ENCODE results near the gene FN1. TPM values are rescaled to one million over a fixed set of nuclear protein-coding genes. Genes with fewer than 3 reads are reported as not detected.
A peak's percentile ranks its signal among the peaks of the same experiment; 100 is the strongest.

FN1 gene
- total RNA-seq, 1 experiment from 2014 or later = 102 TPM

DNA sequence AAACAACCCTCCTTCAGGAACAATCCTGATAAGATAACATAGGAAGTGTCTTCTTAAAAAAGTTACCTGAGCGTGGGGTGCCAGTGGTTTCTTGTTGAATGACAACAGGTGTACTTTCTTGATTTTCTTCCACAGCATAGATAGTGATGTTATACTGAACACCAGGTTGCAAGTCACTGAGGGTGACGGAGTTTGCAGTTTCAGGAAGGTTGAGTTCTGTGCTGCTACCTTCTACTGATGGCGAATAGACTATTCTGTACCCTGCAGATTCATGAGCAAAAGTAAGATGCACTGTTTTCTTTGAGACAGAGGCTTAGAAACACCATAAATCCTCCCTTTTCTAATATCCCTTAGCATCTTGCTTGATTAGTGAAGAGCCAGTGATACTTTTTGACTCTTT, 28.8 kb downstream of the FN1 start (continued):
- TF ChIP-seq, protein P1, sequence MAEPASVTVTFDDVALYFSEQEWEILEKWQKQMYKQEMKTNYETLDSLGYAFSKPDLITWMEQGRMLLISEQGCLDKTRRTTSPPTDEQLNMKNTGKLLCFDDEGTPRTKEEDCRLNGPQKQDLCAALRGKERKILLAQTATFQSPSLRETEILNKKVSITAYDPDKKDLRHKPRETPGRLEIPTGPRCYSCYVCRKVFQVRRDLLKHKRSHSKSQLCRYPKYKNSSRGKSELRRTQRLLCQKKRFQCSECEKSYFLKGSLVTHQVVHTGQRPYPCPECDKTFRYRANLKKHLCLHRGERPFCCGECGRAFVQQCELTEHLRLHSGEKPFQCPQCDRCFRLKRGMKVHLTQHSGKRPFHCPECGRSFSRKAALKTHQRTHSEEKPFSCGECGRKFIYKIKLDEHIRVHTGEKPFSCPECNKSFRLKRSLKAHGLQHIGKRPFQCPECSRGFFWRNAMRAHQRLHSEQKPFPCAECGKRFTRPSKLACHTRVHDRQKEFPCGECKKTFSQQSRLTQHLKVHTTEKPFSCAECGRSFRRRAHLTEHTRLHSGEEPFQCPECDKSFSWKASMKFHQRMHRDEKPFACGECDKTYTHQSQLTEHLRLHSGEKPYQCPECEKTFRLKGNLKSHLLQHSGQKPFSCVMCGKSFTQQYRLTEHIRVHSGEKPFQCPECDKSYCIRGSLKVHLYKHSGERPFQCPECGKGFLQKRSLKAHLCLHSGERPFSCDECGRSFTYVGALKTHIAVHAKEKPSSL (CRISPR knock-in tag; conservative IDR thresholded peaks at IDR 0.05) = no peak
- TF ChIP-seq, protein P2, sequence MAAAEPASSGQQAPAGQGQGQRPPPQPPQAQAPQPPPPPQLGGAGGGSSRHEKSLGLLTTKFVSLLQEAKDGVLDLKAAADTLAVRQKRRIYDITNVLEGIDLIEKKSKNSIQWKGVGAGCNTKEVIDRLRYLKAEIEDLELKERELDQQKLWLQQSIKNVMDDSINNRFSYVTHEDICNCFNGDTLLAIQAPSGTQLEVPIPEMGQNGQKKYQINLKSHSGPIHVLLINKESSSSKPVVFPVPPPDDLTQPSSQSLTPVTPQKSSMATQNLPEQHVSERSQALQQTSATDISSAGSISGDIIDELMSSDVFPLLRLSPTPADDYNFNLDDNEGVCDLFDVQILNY (CRISPR knock-in tag; IDR thresholded peaks at IDR 0.05) = no peak

DNA sequence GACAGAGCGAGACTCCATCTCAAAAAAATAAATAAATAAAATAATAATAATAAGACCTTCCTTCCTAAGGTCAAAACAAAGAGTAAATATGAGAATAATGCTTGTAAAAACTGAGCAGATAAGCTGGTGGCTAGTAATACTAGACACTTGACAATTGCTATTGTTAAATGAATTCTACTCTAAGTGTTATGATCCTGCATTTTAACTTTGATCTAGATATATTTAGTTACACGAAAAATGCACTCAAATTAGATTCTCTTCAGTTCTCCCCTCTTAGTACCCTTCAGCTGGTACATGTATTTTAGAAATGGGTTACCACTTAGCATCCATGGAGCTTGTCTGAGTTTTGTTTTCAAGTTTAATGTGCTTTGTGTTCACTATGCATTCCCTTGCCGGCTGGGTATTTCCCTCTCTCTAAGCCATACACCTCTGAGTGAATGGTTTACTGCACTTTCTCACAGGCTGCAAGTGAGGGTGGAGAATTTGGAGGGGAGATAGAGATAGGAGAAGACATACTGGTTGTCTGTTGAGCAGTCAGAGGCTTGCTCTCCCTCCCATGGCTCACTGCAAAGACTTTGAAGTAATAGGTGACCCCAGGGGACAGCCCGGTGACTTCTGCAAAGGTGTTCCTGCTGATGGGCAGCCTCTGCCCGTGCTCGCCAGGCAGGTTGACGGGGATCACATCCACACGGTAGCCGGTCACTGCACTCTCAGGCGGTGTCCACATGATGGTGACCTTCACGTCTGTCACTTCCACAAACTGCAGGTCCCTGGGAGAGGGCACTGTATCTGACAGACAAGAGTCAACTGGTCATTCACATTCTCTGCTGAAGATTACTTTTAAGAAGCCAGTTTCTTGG, 29.9 kb downstream of the FN1 start:
- peaks cover 6% of the 10 kb centered on the region for H3K4me1 Mint-ChIP-seq
- ChIA-PET CTCF (no interaction called here), POLR2A (no interaction called here)
- DNase-seq (ENCODE audit: low spot score) = no peak
- peaks cover 49% of the 10 kb centered on the region for H3K36me3 Mint-ChIP-seq
- TF ChIP-seq, protein P1 (CRISPR knock-in tag; conservative IDR thresholded peaks at IDR 0.05) = no peak
- TF ChIP-seq, protein P3, sequence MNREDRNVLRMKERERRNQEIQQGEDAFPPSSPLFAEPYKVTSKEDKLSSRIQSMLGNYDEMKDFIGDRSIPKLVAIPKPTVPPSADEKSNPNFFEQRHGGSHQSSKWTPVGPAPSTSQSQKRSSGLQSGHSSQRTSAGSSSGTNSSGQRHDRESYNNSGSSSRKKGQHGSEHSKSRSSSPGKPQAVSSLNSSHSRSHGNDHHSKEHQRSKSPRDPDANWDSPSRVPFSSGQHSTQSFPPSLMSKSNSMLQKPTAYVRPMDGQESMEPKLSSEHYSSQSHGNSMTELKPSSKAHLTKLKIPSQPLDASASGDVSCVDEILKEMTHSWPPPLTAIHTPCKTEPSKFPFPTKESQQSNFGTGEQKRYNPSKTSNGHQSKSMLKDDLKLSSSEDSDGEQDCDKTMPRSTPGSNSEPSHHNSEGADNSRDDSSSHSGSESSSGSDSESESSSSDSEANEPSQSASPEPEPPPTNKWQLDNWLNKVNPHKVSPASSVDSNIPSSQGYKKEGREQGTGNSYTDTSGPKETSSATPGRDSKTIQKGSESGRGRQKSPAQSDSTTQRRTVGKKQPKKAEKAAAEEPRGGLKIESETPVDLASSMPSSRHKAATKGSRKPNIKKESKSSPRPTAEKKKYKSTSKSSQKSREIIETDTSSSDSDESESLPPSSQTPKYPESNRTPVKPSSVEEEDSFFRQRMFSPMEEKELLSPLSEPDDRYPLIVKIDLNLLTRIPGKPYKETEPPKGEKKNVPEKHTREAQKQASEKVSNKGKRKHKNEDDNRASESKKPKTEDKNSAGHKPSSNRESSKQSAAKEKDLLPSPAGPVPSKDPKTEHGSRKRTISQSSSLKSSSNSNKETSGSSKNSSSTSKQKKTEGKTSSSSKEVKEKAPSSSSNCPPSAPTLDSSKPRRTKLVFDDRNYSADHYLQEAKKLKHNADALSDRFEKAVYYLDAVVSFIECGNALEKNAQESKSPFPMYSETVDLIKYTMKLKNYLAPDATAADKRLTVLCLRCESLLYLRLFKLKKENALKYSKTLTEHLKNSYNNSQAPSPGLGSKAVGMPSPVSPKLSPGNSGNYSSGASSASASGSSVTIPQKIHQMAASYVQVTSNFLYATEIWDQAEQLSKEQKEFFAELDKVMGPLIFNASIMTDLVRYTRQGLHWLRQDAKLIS (CRISPR knock-in tag; IDR thresholded peaks at IDR 0.05; ENCODE audit: borderline replicate concordance) = no peak
- TF ChIP-seq, protein P4, sequence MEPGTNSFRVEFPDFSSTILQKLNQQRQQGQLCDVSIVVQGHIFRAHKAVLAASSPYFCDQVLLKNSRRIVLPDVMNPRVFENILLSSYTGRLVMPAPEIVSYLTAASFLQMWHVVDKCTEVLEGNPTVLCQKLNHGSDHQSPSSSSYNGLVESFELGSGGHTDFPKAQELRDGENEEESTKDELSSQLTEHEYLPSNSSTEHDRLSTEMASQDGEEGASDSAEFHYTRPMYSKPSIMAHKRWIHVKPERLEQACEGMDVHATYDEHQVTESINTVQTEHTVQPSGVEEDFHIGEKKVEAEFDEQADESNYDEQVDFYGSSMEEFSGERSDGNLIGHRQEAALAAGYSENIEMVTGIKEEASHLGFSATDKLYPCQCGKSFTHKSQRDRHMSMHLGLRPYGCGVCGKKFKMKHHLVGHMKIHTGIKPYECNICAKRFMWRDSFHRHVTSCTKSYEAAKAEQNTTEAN (CRISPR knock-in tag; IDR thresholded peaks at IDR 0.05) = no peak
- TF ChIP-seq TCF7 (CRISPR knock-in tag; IDR thresholded peaks at IDR 0.05; ENCODE audit: low read depth) (no peak), RORB (CRISPR knock-in tag; IDR thresholded peaks at IDR 0.05) (0 out of 2 replicates have a peak, but pooled peaks have one; percentile 38), FOXP1 (CRISPR knock-in tag; IDR thresholded peaks at IDR 0.05; ENCODE audit: borderline replicate concordance) (no peak)
- H3K4me3 Mint-ChIP-seq = no peak overlapping the region
- ATAC-seq = no peak
- no peaks in the 10 kb centered on the region for H3K27me3 Mint-ChIP-seq (ENCODE audit: low read depth)
- no peaks in the 10 kb centered on the region for H3K9me3 Mint-ChIP-seq
- no peak overlapping the region for H3K27ac Mint-ChIP-seq

DNA sequence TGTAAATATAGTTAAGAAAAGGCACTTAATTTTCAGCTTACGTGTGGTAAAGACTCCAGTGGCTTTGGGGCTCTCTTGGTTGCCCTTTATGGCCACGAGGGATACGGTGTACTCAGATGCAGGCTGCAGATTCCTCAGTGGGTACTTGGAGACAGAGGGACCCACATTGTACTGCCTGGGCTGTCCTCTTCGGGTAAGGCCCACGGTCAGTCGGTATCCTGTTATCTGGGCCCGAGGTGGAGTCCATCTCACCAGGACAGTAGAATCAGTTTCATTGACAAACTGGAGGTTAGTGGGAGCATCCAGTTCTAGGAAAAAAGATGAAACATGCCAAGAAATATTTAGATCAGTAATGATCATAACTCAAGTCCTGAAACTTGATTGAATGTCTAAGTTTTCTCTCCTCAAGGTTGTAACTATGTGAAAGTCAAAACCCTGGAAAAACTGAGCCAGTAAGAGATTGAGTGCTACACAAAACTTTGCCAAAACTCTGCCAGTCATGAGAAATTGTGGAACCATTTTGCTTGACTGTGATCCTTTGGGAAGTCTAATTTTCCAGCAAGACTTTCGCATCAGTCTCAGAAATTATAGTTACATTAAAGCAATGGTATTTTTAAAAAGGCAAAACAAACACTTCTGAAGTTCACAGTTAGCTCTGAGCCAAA, 31.4 kb downstream of the FN1 start:
- no peak overlapping the region for H3K4me3 Mint-ChIP-seq
- H3K4me1 Mint-ChIP-seq = peaks cover 6% of the 10 kb centered on the region
- H3K27me3 Mint-ChIP-seq (ENCODE audit: low read depth) = no peaks in the 10 kb centered on the region
- peaks cover 44% of the 10 kb centered on the region for H3K36me3 Mint-ChIP-seq
- no peak for DNase-seq (ENCODE audit: low spot score)
- no peak for ATAC-seq
- H3K27ac Mint-ChIP-seq = no peak overlapping the region; the same call in 1 of the 2 replicates
- H3K9me3 Mint-ChIP-seq = no peaks in the 10 kb centered on the region
- CTCF ChIA-PET = no interaction called here
- POLR2A ChIA-PET = no interaction called here
- TF ChIP-seq, protein P3 (CRISPR knock-in tag; IDR thresholded peaks at IDR 0.05; ENCODE audit: borderline replicate concordance) = no peak
- TF ChIP-seq, protein P5, sequence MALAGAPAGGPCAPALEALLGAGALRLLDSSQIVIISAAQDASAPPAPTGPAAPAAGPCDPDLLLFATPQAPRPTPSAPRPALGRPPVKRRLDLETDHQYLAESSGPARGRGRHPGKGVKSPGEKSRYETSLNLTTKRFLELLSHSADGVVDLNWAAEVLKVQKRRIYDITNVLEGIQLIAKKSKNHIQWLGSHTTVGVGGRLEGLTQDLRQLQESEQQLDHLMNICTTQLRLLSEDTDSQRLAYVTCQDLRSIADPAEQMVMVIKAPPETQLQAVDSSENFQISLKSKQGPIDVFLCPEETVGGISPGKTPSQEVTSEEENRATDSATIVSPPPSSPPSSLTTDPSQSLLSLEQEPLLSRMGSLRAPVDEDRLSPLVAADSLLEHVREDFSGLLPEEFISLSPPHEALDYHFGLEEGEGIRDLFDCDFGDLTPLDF (CRISPR knock-in tag; IDR thresholded peaks at IDR 0.05) = no peak
- TF ChIP-seq ZNF121 (CRISPR knock-in tag; IDR thresholded peaks at IDR 0.05) (no peak), NFE2L1 (CRISPR knock-in tag; IDR thresholded peaks at IDR 0.05) (no peak), NFYB (CRISPR knock-in tag; conservative IDR thresholded peaks at IDR 0.05; ENCODE audit: low read depth) (no peak)
- TF ChIP-seq, protein P6, sequence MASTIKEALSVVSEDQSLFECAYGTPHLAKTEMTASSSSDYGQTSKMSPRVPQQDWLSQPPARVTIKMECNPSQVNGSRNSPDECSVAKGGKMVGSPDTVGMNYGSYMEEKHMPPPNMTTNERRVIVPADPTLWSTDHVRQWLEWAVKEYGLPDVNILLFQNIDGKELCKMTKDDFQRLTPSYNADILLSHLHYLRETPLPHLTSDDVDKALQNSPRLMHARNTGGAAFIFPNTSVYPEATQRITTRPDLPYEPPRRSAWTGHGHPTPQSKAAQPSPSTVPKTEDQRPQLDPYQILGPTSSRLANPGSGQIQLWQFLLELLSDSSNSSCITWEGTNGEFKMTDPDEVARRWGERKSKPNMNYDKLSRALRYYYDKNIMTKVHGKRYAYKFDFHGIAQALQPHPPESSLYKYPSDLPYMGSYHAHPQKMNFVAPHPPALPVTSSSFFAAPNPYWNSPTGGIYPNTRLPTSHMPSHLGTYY (CRISPR knock-in tag; IDR thresholded peaks at IDR 0.05) = no peak

All from WTC11 (cell line).